Upper lobe of right lung (tissue), 1 donor: ENCODE results near the gene SCYGR4. TPM values are rescaled to one million over a fixed set of nuclear protein-coding genes. Genes with fewer than 3 reads are reported as not detected.
"Not testable (repeated sequence)": the region's sequence is repeated elsewhere in the genome, so short reads cannot be mapped to it uniquely, and the experiment has no call there.

Experiments used
- ATAC-seq: fragments of 200-7000 bp; cut with Tn5 transposase; one replicate; pipeline ENCODE4 v1.9.1; 2020; ENCODE audit warnings: mild to moderate bottlenecking, moderate library complexity
- DNase-seq: peaks from one replicate; pipeline ENCODE4 v3.0.0-alpha.2; 2020
- H3K27ac ChIP-seq: fragments of 200-600 bp; one replicate; pipeline ENCODE4 v1.8.0; 2022
- H3K27me3 ChIP-seq: fragments of 200-600 bp; one replicate; pipeline ENCODE4 v1.8.0; 2022; ENCODE audit warnings: mild to moderate bottlenecking
- H3K36me3 ChIP-seq: fragments of 200-600 bp; one replicate; pipeline ENCODE4 v1.8.0; 2022
- H3K4me1 ChIP-seq: fragments of 200-600 bp; one replicate; pipeline ENCODE4 v1.8.0; 2022
- H3K4me3 ChIP-seq: fragments of 200-600 bp; one replicate; pipeline ENCODE4 v1.8.0; 2022; ENCODE audit warnings: mild to moderate bottlenecking
- H3K9me3 ChIP-seq: fragments of 200-600 bp; one replicate; pipeline ENCODE4 v1.8.0; 2022
- intact Hi-C: fragments of 100-400 bp; cut with DNase I; formaldehyde crosslinking; loops from one replicate; pipeline ENCODE4 v1.11.0; 2022
- total RNA-seq: library from RNA; stranded (reverse); fragmentation: NEBNext Ultra II Directional; extraction: Animal tissue kit (Norgen Biotek cat#: 25700); gene quantifications from one replicate; pipeline ENCODE4 v1.2.1, GENCODE V29; 2021
- TF ChIP-seq, protein P1 (sequence below): fragments of 200-600 bp; IDR thresholded peaks from one replicate; pipeline ENCODE4 v1.8.0; 2022; ENCODE audit warnings: antibody characterized with exemption
- donor health status: DM: no; HTN: yes; CAD: no; lungs with severe emphysema.

The SCYGR4 gene
- total RNA-seq, 1 donor from 2014 or later: not detected

DNA sequence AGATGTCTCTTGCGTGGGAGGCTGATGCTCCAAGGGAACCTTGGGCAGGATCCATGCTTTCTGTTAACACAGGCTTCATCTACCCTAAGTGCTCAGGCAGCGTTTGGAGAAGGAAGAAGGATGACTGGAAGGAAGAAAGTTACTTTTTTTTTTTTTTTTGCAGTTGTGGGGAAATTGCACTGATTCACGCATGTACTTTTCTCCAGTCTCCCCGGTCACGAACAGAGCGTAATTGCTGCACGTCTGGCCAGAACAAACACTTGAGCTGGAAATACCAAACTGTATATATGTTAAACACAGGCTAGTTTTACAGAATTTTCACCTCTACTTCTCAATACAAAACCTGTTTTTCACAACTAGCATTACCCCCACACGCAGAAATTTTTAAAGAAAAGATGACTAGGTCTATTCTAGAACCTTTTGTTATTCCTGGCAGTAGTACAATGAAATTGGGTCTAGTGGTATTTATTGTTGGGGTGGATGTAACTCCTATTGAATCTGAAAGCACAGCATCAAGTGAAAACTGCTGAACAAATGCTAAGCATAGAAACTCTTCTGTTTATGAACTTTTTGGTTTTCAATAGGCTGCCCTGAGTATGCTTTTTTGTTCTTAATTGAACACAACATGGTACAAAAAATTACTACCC lies 40.0 kb downstream of the SCYGR4 start:
- ATAC-seq (no peak), DNase-seq (no peak)
- Histone ChIP-seq H3K4me1 (no peaks in the 10 kb centered on the region), H3K36me3 (no peaks in the 10 kb centered on the region), H3K27me3 (no peaks in the 10 kb centered on the region), H3K4me3 (no peak overlapping the region), H3K9me3 (no peaks in the 10 kb centered on the region), H3K27ac (no peak overlapping the region)
- TF ChIP-seq, protein P1, sequence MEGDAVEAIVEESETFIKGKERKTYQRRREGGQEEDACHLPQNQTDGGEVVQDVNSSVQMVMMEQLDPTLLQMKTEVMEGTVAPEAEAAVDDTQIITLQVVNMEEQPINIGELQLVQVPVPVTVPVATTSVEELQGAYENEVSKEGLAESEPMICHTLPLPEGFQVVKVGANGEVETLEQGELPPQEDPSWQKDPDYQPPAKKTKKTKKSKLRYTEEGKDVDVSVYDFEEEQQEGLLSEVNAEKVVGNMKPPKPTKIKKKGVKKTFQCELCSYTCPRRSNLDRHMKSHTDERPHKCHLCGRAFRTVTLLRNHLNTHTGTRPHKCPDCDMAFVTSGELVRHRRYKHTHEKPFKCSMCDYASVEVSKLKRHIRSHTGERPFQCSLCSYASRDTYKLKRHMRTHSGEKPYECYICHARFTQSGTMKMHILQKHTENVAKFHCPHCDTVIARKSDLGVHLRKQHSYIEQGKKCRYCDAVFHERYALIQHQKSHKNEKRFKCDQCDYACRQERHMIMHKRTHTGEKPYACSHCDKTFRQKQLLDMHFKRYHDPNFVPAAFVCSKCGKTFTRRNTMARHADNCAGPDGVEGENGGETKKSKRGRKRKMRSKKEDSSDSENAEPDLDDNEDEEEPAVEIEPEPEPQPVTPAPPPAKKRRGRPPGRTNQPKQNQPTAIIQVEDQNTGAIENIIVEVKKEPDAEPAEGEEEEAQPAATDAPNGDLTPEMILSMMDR: no peak
- intact Hi-C loops: loop anchor here (5.0 kb wide), 1 partner anchor 110 kb away; no protein-coding TSS in a partner anchor

DNA sequence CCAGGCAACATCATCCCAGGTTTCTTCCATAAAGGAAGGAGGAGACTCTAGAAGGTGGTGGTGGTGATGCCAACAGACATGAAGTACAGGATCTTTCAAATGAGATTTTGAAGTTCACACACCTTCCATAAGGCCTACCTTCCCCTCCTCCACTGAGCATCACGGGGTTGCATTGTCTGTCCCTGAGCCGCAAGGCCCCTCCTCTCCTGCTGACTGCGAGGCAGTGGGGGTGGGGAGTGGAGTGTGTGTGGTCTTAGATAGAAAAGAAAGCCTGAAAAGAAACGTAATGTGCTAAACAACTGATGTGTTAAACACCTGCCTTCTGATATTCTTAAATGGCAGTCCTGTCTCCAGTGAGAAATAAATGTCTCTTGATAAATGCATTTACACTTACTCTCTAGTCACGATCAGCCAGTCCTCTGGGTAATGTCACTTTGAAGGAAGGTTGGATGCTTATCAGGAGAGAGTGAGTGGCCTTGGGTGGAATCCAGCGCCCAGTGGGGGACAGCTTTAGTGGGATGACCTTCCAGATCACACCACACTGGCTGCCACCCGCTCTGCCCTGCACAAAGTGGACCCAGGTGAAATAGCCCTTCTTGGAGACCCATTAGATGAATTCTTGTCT lies 43.8 kb downstream of the SCYGR4 start:
- Histone ChIP-seq H3K36me3 (no peaks in the 10 kb centered on the region), H3K4me3 (no peak overlapping the region), H3K9me3 (no peaks in the 10 kb centered on the region), H3K4me1 (no peaks in the 10 kb centered on the region), H3K27ac (no peak overlapping the region), H3K27me3 (no peaks in the 10 kb centered on the region)
- intact Hi-C loops: no loop called here
- TF ChIP-seq, protein P1: no peak
- DNase-seq (no peak), ATAC-seq (no peak)

DNA sequence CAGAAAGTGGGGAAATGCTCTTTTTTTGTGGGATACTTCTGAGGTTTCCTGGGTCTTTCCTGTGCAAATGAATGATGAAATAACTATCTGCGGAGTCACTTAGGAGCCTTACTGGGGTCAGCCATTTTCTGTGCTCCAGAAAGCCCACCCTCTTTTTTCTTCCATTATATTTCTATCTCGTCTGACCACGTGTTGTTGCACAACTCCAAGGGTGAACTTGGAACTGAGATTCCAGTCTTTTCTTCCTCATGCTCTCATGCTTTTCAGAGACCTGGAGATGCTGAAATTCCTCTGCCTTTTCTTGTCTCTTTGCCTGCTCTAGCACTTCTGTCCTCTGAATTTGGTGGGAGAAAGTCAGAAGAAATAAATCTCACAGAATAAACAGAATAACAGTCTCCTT lies 44.5 kb downstream of the SCYGR4 start:
- TF ChIP-seq, protein P1: no peak

DNA sequence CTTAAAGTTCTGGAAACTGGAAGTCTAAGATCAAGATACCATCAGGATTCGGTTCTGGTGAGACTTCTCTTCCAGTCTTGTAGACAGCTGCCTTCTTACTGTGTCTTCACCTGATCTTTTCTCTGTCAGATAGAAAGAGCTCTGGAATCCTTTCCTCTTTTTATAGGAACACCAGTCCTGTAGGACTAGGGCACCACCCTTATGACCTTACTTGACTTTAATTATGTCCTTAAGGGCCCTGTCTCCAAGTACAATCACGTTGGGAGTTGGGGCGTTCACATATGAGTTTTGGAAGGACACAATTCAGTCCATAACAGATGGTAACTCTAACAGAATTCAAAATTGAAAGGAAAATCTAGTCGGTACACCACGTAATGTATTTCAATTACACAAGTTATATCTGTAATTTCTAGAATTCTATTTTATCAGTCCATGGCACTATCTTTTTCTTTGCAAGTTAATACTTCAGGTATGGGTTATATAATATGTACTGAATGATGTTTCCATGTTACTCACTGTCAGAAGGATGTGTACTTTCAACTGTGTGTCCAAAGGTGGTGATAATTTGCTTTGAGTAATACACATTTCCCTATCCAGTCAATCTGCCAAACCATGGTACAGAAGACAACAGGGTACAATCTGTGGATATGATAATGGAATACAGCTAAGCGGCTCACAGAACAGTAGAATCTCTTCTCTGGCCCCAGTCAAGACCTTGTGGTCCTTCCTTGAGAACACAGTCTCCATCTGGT lies 48.1 kb downstream of the SCYGR4 start:
- no peak overlapping the region for H3K4me3 ChIP-seq
- DNase-seq (no peak), ATAC-seq (no peak)
- intact Hi-C loops: no loop called here
- no peaks in the 10 kb centered on the region for H3K4me1 ChIP-seq
- no peaks in the 10 kb centered on the region for H3K9me3 ChIP-seq
- TF ChIP-seq, protein P1: no peak
- H3K27ac ChIP-seq: no peak overlapping the region
- no peaks in the 10 kb centered on the region for H3K36me3 ChIP-seq
- H3K27me3 ChIP-seq: no peaks in the 10 kb centered on the region

More for the DNA sequence above, 44.5 kb downstream of the SCYGR4 start:
- Histone ChIP-seq H3K4me1 (no peaks in the 10 kb centered on the region), H3K9me3 (no peaks in the 10 kb centered on the region), H3K36me3 (no peaks in the 10 kb centered on the region), H3K27me3 (no peaks in the 10 kb centered on the region), H3K27ac (no peak overlapping the region), H3K4me3 (no peak overlapping the region)
- DNase-seq (no peak), ATAC-seq (no peak)
- intact Hi-C loops: no loop called here

DNA sequence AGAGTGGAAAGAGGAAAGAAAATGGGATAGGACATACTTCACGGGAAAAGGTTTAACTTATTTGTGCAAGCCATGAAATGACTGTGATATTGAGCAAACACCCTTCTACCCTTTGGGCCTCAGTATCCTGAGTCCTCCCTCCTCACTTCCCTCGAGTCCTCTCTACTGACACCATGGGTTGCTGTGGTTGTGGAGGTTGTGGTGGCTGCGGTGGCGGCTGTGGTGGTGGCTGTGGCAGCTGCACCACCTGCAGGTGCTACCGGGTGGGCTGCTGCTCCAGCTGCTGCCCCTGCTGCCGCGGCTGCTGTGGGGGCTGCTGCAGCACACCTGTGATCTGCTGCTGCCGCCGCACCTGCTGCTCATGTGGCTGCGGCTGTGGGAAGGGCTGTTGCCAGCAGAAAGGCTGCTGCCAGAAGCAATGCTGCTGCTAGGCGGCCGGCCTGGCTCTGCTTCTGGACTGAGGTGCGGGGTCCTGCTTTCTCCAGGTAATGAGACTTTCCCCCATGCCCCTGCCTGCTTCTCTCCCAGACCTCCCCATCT lies 49.4 kb downstream of the SCYGR4 start, which contains the start of gene SCYGR5:
TSS of gene SCYGR5 (plus strand) at position 174 of the 540 bp plus-strand sequence. CDS start at position 174, 0 bp downstream.
- H3K36me3 ChIP-seq, H3K27me3 ChIP-seq, H3K4me3 ChIP-seq, H3K27ac ChIP-seq, H3K9me3 ChIP-seq, intact Hi-C loops, ATAC-seq, DNase-seq, H3K4me1 ChIP-seq: not testable (repeated sequence)

Other genes with a start within 250 kb of the SCYGR4 start
- not detected for gene TM4SF20, start 238.2 kb upstream of the SCYGR4 start, total RNA-seq
- gene SCYGR1, start 229.5 kb upstream of the SCYGR4 start, total RNA-seq: not detected
- 92.9 TPM for gene AGFG1, start 145.3 kb upstream of the SCYGR4 start, total RNA-seq
- gene SCYGR2, start 18.6 kb upstream of the SCYGR4 start, total RNA-seq: not detected
- not detected for gene SCYGR3, start 2.7 kb upstream of the SCYGR4 start, total RNA-seq
- not detected for gene SCYGR5, start 49.3 kb downstream of the SCYGR4 start, total RNA-seq
- gene SLC19A3, start 100.5 kb downstream of the SCYGR4 start, total RNA-seq: 31.8 TPM
- gene SCYGR6, start 107.3 kb downstream of the SCYGR4 start, total RNA-seq: not detected
- gene SCYGR7, start 110.8 kb downstream of the SCYGR4 start, total RNA-seq: not detected
- gene SCYGR8, start 128.4 kb downstream of the SCYGR4 start, total RNA-seq: not detected
- 4.9 TPM for gene CCL20, start 196.3 kb downstream of the SCYGR4 start, total RNA-seq